ENCODE measurements around the gene CLK4. TPM values are rescaled to one million over a fixed set of nuclear protein-coding genes. Genes with fewer than 3 reads are reported as not detected.

Gene CLK4
- total RNA-seq, 2 donors from 2014 or later = 9.6 to 17.3 TPM

- Histone ChIP-seq H3K4me1 (peaks cover 0 to 6% of the 10 kb centered on the region in 2 donors), H3K27me3 (no peaks in the 10 kb centered on the region), H3K4me3 (peak overlapping the region; percentile 26 to 48), H3K9me3 (peaks cover 0 to 8% of the 10 kb centered on the region in 2 donors), H3K27ac (no peak overlapping the region), H3K36me3 (no peaks in the 10 kb centered on the region)
- TF ChIP-seq, protein P1, sequence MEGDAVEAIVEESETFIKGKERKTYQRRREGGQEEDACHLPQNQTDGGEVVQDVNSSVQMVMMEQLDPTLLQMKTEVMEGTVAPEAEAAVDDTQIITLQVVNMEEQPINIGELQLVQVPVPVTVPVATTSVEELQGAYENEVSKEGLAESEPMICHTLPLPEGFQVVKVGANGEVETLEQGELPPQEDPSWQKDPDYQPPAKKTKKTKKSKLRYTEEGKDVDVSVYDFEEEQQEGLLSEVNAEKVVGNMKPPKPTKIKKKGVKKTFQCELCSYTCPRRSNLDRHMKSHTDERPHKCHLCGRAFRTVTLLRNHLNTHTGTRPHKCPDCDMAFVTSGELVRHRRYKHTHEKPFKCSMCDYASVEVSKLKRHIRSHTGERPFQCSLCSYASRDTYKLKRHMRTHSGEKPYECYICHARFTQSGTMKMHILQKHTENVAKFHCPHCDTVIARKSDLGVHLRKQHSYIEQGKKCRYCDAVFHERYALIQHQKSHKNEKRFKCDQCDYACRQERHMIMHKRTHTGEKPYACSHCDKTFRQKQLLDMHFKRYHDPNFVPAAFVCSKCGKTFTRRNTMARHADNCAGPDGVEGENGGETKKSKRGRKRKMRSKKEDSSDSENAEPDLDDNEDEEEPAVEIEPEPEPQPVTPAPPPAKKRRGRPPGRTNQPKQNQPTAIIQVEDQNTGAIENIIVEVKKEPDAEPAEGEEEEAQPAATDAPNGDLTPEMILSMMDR (IDR thresholded peaks at IDR 0.05) = no peak
- DNase-seq (ENCODE audit: low spot score) = peak; percentile 38
These were observed 50.1 kb downstream of the CLK4 start for GRCh38 chr5:178576591-178577351.

DNA sequence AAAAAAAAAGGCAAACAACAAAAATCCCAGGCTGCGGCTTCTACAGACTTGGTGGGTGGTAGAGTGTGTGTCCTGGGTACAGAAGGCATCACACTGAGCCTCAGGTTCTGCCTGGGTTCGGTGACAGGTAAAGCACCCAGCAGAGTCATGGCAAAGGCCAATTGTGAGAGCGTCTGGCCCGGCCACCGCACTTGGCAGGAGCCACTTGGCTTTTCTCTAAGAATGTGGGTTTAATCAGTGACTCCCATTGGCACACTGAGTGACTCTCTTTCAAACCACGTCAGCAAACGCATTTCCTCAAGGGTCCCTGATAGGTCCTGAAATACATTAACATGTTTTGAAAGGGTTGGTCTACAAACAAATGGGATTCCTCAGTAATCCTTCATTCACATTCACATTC is 53.6 kb downstream of the CLK4 start:
- Histone ChIP-seq H3K4me3 (no peak overlapping the region), H3K36me3 (no peaks in the 10 kb centered on the region), H3K4me1 (peaks cover 0 to 6% of the 10 kb centered on the region in 2 donors), H3K9me3 (peaks cover 0 to 8% of the 10 kb centered on the region in 2 donors), H3K27me3 (no peaks in the 10 kb centered on the region), H3K27ac (no peak overlapping the region)
- no peak for DNase-seq (ENCODE audit: low spot score)
- TF ChIP-seq, protein P1 (IDR thresholded peaks at IDR 0.05) = no peak

- TF ChIP-seq, protein P1 (IDR thresholded peaks at IDR 0.05) = no peak
- Histone ChIP-seq H3K4me1 (peaks cover 0 to 6% of the 10 kb centered on the region in 2 donors), H3K9me3 (peaks cover 0 to 8% of the 10 kb centered on the region in 2 donors), H3K27me3 (no peaks in the 10 kb centered on the region), H3K36me3 (no peaks in the 10 kb centered on the region), H3K4me3 (no peak overlapping the region), H3K27ac (no peak overlapping the region)
- no peak for DNase-seq (ENCODE audit: low spot score)
These were observed 54.2 kb downstream of the CLK4 start for GRCh38 chr5:178572617-178573016.

- TF ChIP-seq, protein P1 (IDR thresholded peaks at IDR 0.05) = no peak
- Histone ChIP-seq H3K4me1 (no peaks in the 10 kb centered on the region), H3K27ac (no peak overlapping the region), H3K27me3 (no peaks in the 10 kb centered on the region), H3K36me3 (no peaks in the 10 kb centered on the region), H3K4me3 (no peak overlapping the region), H3K9me3 (peaks cover 0 to 8% of the 10 kb centered on the region in 2 donors)
- no peak for DNase-seq (ENCODE audit: low spot score)
These were observed 57.4 kb downstream of the CLK4 start for GRCh38 chr5:178569485-178569884.

GRCh38 chr5:178564811-178565550 is 61.9 kb downstream of the CLK4 start:
- no peaks in the 10 kb centered on the region for H3K36me3 ChIP-seq
- H3K4me3 ChIP-seq = no peak overlapping the region
- TF ChIP-seq, protein P1 (IDR thresholded peaks at IDR 0.05) = no peak
- H3K27ac ChIP-seq = no peak overlapping the region
- no peak for DNase-seq (ENCODE audit: low spot score)
- no peaks in the 10 kb centered on the region for H3K9me3 ChIP-seq
- no peaks in the 10 kb centered on the region for H3K4me1 ChIP-seq
- H3K27me3 ChIP-seq = no peaks in the 10 kb centered on the region

Data from right atrium auricular region (tissue), 2 donors.